WTC11 (cell line): ENCODE measurements around the gene MVP. TPM values are rescaled to one million over a fixed set of nuclear protein-coding genes. Genes with fewer than 3 reads are reported as not detected.

Source experiments
- CTCF ChIP-seq: fragments of 200-600 bp; IDR thresholded peaks from 2 replicates; pipeline ENCODE4 v1.8.0; 2022; ENCODE audit warnings: antibody characterized with exemption
- E2F4 ChIP-seq: sonication (generic); formaldehyde crosslinking; IDR thresholded peaks from 2 replicates; pipeline ENCODE4 v1.8.1; 2022; ENCODE audit warnings: low read depth, mild to moderate bottlenecking, moderate library complexity, missing genetic modification reagents, borderline replicate concordance
- ETV6 ChIP-seq: sonication (generic); formaldehyde crosslinking; IDR thresholded peaks from 2 replicates; pipeline ENCODE4 v1.8.1; 2022; ENCODE audit warnings: mild to moderate bottlenecking, missing genetic modification reagents
- HMGA2 ChIP-seq: fragments of 250-450 bp; sonication (Bioruptor Pico); IDR thresholded peaks from 2 replicates; pipeline ENCODE4 v1.4.0; 2021; ENCODE audit warnings: mild to moderate bottlenecking, moderate library complexity
- JAZF1 ChIP-seq: fragments of 250-450 bp; sonication (Bioruptor Pico); IDR thresholded peaks from 2 replicates; pipeline ENCODE4 v1.9.0; 2021; ENCODE audit warnings: moderate library complexity, mild to moderate bottlenecking, inconsistent platforms
- MXD4 ChIP-seq: fragments of 250-450 bp; sonication (Bioruptor Pico); IDR thresholded peaks from 2 replicates; pipeline ENCODE4 v1.8.0; 2021; ENCODE audit warnings: mild to moderate bottlenecking, moderate library complexity, borderline replicate concordance
- NR3C1 ChIP-seq: sonication (generic); formaldehyde crosslinking; conservative IDR thresholded peaks from 2 replicates; pipeline ENCODE4 v1.8.1; 2023; ENCODE audit warnings: low read depth, mild to moderate bottlenecking, missing genetic modification reagents
- PRDM15 ChIP-seq: sonication (generic); formaldehyde crosslinking; IDR thresholded peaks from 2 replicates; pipeline ENCODE4 v1.8.0; 2022; ENCODE audit warnings: missing genetic modification reagents
- RELA ChIP-seq: sonication (generic); formaldehyde crosslinking; IDR thresholded peaks from 2 replicates; pipeline ENCODE4 v1.8.1; 2022; ENCODE audit warnings: missing genetic modification reagents, mild to moderate bottlenecking, borderline replicate concordance
- SMAD3 ChIP-seq: sonication (generic); formaldehyde crosslinking; IDR thresholded peaks from 2 replicates; pipeline ENCODE4 v1.8.0; 2022; ENCODE audit warnings: missing genetic modification reagents, mild to moderate bottlenecking, borderline replicate concordance
- TEAD1 ChIP-seq: sonication (generic); formaldehyde crosslinking; IDR thresholded peaks from 2 replicates; pipeline ENCODE4 v1.8.0; 2022; ENCODE audit warnings: mild to moderate bottlenecking, missing genetic modification reagents
- TP53 ChIP-seq: sonication (generic); formaldehyde crosslinking; IDR thresholded peaks from 2 replicates; pipeline ENCODE4 v1.8.1; 2023; ENCODE audit warnings: mild to moderate bottlenecking, missing genetic modification reagents
- ZNF138 ChIP-seq: sonication (generic); formaldehyde crosslinking; conservative IDR thresholded peaks from 2 replicates; pipeline ENCODE4 v1.8.1; 2022; ENCODE audit warnings: mild to moderate bottlenecking, moderate library complexity, missing genetic modification reagents
- ZNF396 ChIP-seq: fragments of 250-450 bp; sonication (Bioruptor Pico); IDR thresholded peaks from 2 replicates; pipeline ENCODE4 v1.8.0; 2021; ENCODE audit warnings: mild to moderate bottlenecking, moderate library complexity, borderline replicate concordance
- ZNF532 ChIP-seq: fragments of 250-450 bp; sonication (Bioruptor Pico); IDR thresholded peaks from 2 replicates; pipeline ENCODE4 v1.9.0; 2021; ENCODE audit warnings: mild to moderate bottlenecking, borderline replicate concordance
- total RNA-seq: library from RNA; stranded (reverse); gene quantifications from 3 replicates; pipeline ENCODE4 v1.2.3, GENCODE V29; 2021
- TF ChIP-seq, protein P1 (sequence below): sonication (generic); formaldehyde crosslinking; IDR thresholded peaks from 2 replicates; pipeline ENCODE4 v1.8.0; 2023; ENCODE audit warnings: mild to moderate bottlenecking, missing genetic modification reagents
- TF ChIP-seq, protein P2 (sequence below): fragments of 250-450 bp; sonication (Bioruptor Pico); IDR thresholded peaks from 2 replicates; pipeline ENCODE4 v1.9.0; 2021; ENCODE audit warnings: moderate library complexity, mild to moderate bottlenecking, inconsistent platforms, borderline replicate concordance
- TF ChIP-seq, protein P3 (sequence below): sonication (generic); formaldehyde crosslinking; conservative IDR thresholded peaks from 2 replicates; pipeline ENCODE4 v1.8.1; 2022; ENCODE audit warnings: mild to moderate bottlenecking, missing genetic modification reagents
- TF ChIP-seq, protein P4 (sequence below): fragments of 250-450 bp; sonication (Bioruptor Pico); conservative IDR thresholded peaks from 2 replicates; pipeline ENCODE4 v1.9.0; 2021; ENCODE audit warnings: mild to moderate bottlenecking

Gene MVP
- total RNA-seq, 1 experiment from 2014 or later, result 10.8 TPM

GRCh38 chr16:29805232-29806098 lies 14.8 kb upstream of the MVP start (continued):
- peak; percentile 36; the same call in 1 of the 2 replicates for TF ChIP-seq PRDM15 (CRISPR knock-in tag)
- TF ChIP-seq, protein P1, sequence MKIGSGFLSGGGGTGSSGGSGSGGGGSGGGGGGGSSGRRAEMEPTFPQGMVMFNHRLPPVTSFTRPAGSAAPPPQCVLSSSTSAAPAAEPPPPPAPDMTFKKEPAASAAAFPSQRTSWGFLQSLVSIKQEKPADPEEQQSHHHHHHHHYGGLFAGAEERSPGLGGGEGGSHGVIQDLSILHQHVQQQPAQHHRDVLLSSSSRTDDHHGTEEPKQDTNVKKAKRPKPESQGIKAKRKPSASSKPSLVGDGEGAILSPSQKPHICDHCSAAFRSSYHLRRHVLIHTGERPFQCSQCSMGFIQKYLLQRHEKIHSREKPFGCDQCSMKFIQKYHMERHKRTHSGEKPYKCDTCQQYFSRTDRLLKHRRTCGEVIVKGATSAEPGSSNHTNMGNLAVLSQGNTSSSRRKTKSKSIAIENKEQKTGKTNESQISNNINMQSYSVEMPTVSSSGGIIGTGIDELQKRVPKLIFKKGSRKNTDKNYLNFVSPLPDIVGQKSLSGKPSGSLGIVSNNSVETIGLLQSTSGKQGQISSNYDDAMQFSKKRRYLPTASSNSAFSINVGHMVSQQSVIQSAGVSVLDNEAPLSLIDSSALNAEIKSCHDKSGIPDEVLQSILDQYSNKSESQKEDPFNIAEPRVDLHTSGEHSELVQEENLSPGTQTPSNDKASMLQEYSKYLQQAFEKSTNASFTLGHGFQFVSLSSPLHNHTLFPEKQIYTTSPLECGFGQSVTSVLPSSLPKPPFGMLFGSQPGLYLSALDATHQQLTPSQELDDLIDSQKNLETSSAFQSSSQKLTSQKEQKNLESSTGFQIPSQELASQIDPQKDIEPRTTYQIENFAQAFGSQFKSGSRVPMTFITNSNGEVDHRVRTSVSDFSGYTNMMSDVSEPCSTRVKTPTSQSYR (CRISPR knock-in tag), result no peak; the same call in none of the 2 replicates
- no peak for TF ChIP-seq HMGA2 (CRISPR knock-in tag)
- TF ChIP-seq, protein P2, sequence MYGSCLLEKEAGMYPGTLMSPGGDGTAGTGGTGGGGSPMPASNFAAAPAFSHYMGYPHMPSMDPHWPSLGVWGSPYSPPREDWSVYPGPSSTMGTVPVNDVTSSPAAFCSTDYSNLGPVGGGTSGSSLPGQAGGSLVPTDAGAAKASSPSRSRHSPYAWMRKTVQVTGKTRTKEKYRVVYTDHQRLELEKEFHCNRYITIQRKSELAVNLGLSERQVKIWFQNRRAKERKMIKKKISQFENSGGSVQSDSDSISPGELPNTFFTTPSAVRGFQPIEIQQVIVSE (CRISPR knock-in tag), result no peak
- TF ChIP-seq MXD4 (CRISPR knock-in tag), result no peak
- TF ChIP-seq TP53, result no peak
- no peak for TF ChIP-seq ZNF396 (CRISPR knock-in tag)
- TF ChIP-seq ZNF532 (CRISPR knock-in tag), result peak; percentile 77; the same call in 1 of the 2 replicates
- TF ChIP-seq RELA (CRISPR knock-in tag), result no peak; the same call in 1 of the 2 replicates
- no peak for TF ChIP-seq CTCF
- TF ChIP-seq, protein P3, sequence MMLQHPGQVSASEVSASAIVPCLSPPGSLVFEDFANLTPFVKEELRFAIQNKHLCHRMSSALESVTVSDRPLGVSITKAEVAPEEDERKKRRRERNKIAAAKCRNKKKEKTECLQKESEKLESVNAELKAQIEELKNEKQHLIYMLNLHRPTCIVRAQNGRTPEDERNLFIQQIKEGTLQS (CRISPR knock-in tag), result 0 out of 2 replicates have a peak, but pooled peaks have one; percentile 9
- TF ChIP-seq JAZF1, result no peak
- TF ChIP-seq ETV6 (CRISPR knock-in tag), result peak; percentile 83; the same call in 1 of the 2 replicates
- peak; percentile 84 for TF ChIP-seq E2F4 (CRISPR knock-in tag)
- TF ChIP-seq, protein P4, sequence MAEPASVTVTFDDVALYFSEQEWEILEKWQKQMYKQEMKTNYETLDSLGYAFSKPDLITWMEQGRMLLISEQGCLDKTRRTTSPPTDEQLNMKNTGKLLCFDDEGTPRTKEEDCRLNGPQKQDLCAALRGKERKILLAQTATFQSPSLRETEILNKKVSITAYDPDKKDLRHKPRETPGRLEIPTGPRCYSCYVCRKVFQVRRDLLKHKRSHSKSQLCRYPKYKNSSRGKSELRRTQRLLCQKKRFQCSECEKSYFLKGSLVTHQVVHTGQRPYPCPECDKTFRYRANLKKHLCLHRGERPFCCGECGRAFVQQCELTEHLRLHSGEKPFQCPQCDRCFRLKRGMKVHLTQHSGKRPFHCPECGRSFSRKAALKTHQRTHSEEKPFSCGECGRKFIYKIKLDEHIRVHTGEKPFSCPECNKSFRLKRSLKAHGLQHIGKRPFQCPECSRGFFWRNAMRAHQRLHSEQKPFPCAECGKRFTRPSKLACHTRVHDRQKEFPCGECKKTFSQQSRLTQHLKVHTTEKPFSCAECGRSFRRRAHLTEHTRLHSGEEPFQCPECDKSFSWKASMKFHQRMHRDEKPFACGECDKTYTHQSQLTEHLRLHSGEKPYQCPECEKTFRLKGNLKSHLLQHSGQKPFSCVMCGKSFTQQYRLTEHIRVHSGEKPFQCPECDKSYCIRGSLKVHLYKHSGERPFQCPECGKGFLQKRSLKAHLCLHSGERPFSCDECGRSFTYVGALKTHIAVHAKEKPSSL, result 0 out of 2 replicates have a peak, but pooled peaks have one; percentile 12
- peak; percentile 61 for TF ChIP-seq TEAD1 (CRISPR knock-in tag)
- no peak for TF ChIP-seq ZNF138
- peak; percentile 36; the same call in 1 of the 2 replicates for TF ChIP-seq SMAD3
- no peak for TF ChIP-seq NR3C1
